ENCODE results near the gene CRTAP. TPM values are rescaled to one million over a fixed set of nuclear protein-coding genes. Genes with fewer than 3 reads are reported as not detected.

Gene CRTAP
- total and polyA plus RNA-seq, 2 of the 13 experiments (the other 11 are each of a cell fraction or from before 2014, with no cell fraction given) = 54.2 to 119 TPM

DNA sequence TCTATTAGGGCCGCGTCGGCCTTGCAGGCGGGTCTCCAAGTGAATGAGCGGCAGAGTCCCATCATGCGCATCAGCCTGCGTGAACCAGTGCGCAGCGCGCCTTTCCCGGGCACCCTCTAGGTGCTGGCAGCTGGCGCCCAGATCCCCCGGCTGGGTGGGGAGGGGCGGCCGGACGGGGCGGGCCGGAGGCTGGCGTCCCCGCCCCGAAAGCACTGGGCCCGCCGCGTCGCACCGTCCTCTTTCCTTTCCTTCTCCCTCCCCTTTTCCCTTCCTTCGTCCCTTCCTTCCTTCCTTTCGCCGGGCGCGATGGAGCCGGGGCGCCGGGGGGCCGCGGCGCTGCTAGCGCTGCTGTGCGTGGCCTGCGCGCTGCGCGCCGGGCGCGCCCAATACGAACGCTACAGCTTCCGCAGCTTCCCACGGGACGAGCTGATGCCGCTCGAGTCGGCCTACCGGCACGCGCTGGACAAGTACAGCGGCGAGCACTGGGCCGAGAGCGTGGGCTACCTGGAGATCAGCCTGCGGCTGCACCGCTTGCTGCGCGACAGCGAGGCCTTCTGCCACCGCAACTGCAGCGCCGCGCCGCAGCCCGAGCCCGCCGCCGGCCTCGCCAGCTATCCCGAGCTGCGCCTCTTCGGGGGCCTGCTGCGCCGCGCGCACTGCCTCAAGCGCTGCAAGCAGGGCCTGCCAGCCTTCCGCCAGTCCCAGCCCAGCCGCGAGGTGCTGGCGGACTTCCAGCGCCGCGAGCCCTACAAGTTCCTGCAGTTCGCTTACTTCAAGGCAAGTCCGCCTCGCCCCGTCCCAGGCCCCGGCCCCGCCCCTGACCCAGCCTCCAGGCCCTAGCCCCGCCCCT lies at the start of gene CRTAP (continued):
- TF ChIP-seq, protein P1, sequence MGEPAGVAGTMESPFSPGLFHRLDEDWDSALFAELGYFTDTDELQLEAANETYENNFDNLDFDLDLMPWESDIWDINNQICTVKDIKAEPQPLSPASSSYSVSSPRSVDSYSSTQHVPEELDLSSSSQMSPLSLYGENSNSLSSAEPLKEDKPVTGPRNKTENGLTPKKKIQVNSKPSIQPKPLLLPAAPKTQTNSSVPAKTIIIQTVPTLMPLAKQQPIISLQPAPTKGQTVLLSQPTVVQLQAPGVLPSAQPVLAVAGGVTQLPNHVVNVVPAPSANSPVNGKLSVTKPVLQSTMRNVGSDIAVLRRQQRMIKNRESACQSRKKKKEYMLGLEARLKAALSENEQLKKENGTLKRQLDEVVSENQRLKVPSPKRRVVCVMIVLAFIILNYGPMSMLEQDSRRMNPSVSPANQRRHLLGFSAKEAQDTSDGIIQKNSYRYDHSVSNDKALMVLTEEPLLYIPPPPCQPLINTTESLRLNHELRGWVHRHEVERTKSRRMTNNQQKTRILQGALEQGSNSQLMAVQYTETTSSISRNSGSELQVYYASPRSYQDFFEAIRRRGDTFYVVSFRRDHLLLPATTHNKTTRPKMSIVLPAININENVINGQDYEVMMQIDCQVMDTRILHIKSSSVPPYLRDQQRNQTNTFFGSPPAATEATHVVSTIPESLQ (CRISPR knock-in tag; conservative IDR thresholded peaks at IDR 0.05) = no peak
- no peak for TF ChIP-seq CBX2 (IDR thresholded peaks at IDR 0.05; ENCODE audit: low read depth, low read length)
- no peak for TF ChIP-seq CBX2 (CRISPR knock-in tag; IDR thresholded peaks at IDR 0.05; ENCODE audit: low read depth)
- no peak for TF ChIP-seq ZNF263 (CRISPR knock-in tag; IDR thresholded peaks at IDR 0.05)
- no peak for TF ChIP-seq TBP (CRISPR knock-in tag; IDR thresholded peaks at IDR 0.05)
- TF ChIP-seq, protein P2, sequence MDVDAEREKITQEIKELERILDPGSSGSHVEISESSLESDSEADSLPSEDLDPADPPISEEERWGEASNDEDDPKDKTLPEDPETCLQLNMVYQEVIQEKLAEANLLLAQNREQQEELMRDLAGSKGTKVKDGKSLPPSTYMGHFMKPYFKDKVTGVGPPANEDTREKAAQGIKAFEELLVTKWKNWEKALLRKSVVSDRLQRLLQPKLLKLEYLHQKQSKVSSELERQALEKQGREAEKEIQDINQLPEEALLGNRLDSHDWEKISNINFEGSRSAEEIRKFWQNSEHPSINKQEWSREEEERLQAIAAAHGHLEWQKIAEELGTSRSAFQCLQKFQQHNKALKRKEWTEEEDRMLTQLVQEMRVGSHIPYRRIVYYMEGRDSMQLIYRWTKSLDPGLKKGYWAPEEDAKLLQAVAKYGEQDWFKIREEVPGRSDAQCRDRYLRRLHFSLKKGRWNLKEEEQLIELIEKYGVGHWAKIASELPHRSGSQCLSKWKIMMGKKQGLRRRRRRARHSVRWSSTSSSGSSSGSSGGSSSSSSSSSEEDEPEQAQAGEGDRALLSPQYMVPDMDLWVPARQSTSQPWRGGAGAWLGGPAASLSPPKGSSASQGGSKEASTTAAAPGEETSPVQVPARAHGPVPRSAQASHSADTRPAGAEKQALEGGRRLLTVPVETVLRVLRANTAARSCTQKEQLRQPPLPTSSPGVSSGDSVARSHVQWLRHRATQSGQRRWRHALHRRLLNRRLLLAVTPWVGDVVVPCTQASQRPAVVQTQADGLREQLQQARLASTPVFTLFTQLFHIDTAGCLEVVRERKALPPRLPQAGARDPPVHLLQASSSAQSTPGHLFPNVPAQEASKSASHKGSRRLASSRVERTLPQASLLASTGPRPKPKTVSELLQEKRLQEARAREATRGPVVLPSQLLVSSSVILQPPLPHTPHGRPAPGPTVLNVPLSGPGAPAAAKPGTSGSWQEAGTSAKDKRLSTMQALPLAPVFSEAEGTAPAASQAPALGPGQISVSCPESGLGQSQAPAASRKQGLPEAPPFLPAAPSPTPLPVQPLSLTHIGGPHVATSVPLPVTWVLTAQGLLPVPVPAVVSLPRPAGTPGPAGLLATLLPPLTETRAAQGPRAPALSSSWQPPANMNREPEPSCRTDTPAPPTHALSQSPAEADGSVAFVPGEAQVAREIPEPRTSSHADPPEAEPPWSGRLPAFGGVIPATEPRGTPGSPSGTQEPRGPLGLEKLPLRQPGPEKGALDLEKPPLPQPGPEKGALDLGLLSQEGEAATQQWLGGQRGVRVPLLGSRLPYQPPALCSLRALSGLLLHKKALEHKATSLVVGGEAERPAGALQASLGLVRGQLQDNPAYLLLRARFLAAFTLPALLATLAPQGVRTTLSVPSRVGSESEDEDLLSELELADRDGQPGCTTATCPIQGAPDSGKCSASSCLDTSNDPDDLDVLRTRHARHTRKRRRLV (CRISPR knock-in tag; IDR thresholded peaks at IDR 0.05) = no peak
- peak; percentile 89 for TF ChIP-seq EEA1 (CRISPR knock-in tag; IDR thresholded peaks at IDR 0.05; ENCODE audit: borderline replicate concordance)
- TF ChIP-seq, protein P3, sequence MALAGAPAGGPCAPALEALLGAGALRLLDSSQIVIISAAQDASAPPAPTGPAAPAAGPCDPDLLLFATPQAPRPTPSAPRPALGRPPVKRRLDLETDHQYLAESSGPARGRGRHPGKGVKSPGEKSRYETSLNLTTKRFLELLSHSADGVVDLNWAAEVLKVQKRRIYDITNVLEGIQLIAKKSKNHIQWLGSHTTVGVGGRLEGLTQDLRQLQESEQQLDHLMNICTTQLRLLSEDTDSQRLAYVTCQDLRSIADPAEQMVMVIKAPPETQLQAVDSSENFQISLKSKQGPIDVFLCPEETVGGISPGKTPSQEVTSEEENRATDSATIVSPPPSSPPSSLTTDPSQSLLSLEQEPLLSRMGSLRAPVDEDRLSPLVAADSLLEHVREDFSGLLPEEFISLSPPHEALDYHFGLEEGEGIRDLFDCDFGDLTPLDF (CRISPR knock-in tag; IDR thresholded peaks at IDR 0.05) = no peak
- TF ChIP-seq DR1 (CRISPR knock-in tag; IDR thresholded peaks at IDR 0.05) = no peak
- no peak for TF ChIP-seq SCMH1 (CRISPR knock-in tag; IDR thresholded peaks at IDR 0.05; ENCODE audit: borderline replicate concordance)
- TF ChIP-seq ZNF34 (CRISPR knock-in tag; IDR thresholded peaks at IDR 0.05; ENCODE audit: borderline replicate concordance) = no peak
- no peak for TF ChIP-seq FOXK2 (IDR thresholded peaks at IDR 0.05)
- TF ChIP-seq, protein P4, sequence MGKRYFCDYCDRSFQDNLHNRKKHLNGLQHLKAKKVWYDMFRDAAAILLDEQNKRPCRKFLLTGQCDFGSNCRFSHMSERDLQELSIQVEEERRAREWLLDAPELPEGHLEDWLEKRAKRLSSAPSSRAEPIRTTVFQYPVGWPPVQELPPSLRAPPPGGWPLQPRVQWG (CRISPR knock-in tag; IDR thresholded peaks at IDR 0.05; ENCODE audit: borderline replicate concordance, low read depth) = no peak
- no peak for TF ChIP-seq POLR2AphosphoS2 (IDR thresholded peaks at IDR 0.05; ENCODE audit: low read depth, low read length)
- TF ChIP-seq ZNF577 (CRISPR knock-in tag; IDR thresholded peaks at IDR 0.05; ENCODE audit: borderline replicate concordance, low read depth) = no peak
- TF ChIP-seq SRSF1 (optimal IDR thresholded peaks at IDR 0.05; ENCODE audit: low read depth, low read length) = no peak
- TF ChIP-seq ZNF232 (CRISPR knock-in tag; IDR thresholded peaks at IDR 0.05; ENCODE audit: borderline replicate concordance) = no peak
- TF ChIP-seq ZNF766 (CRISPR knock-in tag; IDR thresholded peaks at IDR 0.05; ENCODE audit: borderline replicate concordance) = no peak
- TF ChIP-seq, protein P5, sequence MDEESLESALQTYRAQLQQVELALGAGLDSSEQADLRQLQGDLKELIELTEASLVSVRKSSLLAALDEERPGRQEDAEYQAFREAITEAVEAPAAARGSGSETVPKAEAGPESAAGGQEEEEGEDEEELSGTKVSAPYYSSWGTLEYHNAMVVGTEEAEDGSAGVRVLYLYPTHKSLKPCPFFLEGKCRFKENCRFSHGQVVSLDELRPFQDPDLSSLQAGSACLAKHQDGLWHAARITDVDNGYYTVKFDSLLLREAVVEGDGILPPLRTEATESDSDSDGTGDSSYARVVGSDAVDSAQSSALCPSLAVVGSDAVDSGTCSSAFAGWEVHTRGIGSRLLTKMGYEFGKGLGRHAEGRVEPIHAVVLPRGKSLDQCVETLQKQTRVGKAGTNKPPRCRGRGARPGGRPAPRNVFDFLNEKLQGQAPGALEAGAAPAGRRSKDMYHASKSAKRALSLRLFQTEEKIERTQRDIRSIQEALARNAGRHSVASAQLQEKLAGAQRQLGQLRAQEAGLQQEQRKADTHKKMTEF (CRISPR knock-in tag; IDR thresholded peaks at IDR 0.05) = peak; percentile 65; the same call in 1 of the 2 replicates
- TF ChIP-seq SP4 (CRISPR knock-in tag; IDR thresholded peaks at IDR 0.05) = peak; percentile 81

All from HepG2 (cell line).